Forelimb muscle (tissue), 1 donor: Measurements from ENCODE around the gene MOB1A. TPM values are rescaled to one million over a fixed set of nuclear protein-coding genes. Genes with fewer than 3 reads are reported as not detected.
A peak's percentile ranks its signal among the peaks of the same experiment; 100 is the strongest.
"Not testable (repeated sequence)": the region's sequence is repeated elsewhere in the genome, so short reads cannot be mapped to it uniquely, and the experiment has no call there.

Experiments
- DNase-seq: peaks from one replicate; pipeline ENCODE4 v3.0.0-alpha.2; 2013; ENCODE audit warnings: low read depth
- polyA plus RNA-seq: library from polyadenylated mRNA; unstranded; fragments of 120-200 nt; gene quantifications from one replicate; pipeline ENCODE4 v1.2.1, GENCODE V29; 2013; ENCODE audit not compliant: insufficient read length

The MOB1A gene
- polyA plus RNA-seq, 1 donor: 41.5 TPM

- DNase-seq: peak; percentile 62
Measured at GRCh38 chr2:74198461-74199274, 20.0 kb upstream of the MOB1A start, which contains the start of gene MTHFD2. Gene MTHFD2, plus strand, starts transcription at chr2:74198615. Its CDS starts 27 bp downstream, at chr2:74198642.

GRCh38 chr2:74198023-74198460 is 19.4 kb upstream of the MOB1A start:
- DNase-seq: no peak

- DNase-seq: no peak
Measured at GRCh38 chr2:74197049-74197448, 18.4 kb upstream of the MOB1A start.

- DNase-seq: no peak
Measured at GRCh38 chr2:74194799-74195198, 16.1 kb upstream of the MOB1A start.

- DNase-seq: no peak
Measured at GRCh38 chr2:74191596-74192380, 13.1 kb upstream of the MOB1A start.

GRCh38 chr2:74188696-74189095 is 10.0 kb upstream of the MOB1A start:
- no peak for DNase-seq

GRCh38 chr2:74188018-74188601 is 9.4 kb upstream of the MOB1A start:
- DNase-seq: no peak

- DNase-seq: not testable (repeated sequence)
Measured at GRCh38 chr2:74186706-74187105, 8.0 kb upstream of the MOB1A start.

- DNase-seq: no peak
Measured at GRCh38 chr2:74186038-74186437, 7.4 kb upstream of the MOB1A start.

GRCh38 chr2:74183878-74184277 is 5.2 kb upstream of the MOB1A start:
- DNase-seq: no peak

GRCh38 chr2:74181739-74182138 is 3.1 kb upstream of the MOB1A start:
- no peak for DNase-seq

- no peak for DNase-seq
Measured at GRCh38 chr2:74179063-74179865, 585 bp upstream of the MOB1A start.

GRCh38 chr2:74177696-74178095 is 983 bp downstream of the MOB1A start:
- DNase-seq: no peak

- DNase-seq: no peak
Measured at GRCh38 chr2:74174909-74175308, 3.8 kb downstream of the MOB1A start.

GRCh38 chr2:74168739-74169138 is 9.9 kb downstream of the MOB1A start:
- no peak for DNase-seq

- DNase-seq: no peak
Measured at GRCh38 chr2:74164761-74165160, 13.9 kb downstream of the MOB1A start.

GRCh38 chr2:74162951-74163350 is 15.7 kb downstream of the MOB1A start:
- no peak for DNase-seq

- no peak for DNase-seq
Measured at GRCh38 chr2:74155830-74156229, 22.8 kb downstream of the MOB1A start.

- DNase-seq: no peak
Measured at GRCh38 chr2:74152954-74153353, 25.7 kb downstream of the MOB1A start.

- no peak for DNase-seq
Measured at GRCh38 chr2:74149570-74150319, 28.9 kb downstream of the MOB1A start.

- DNase-seq: no peak
Measured at GRCh38 chr2:74149247-74149525, 29.5 kb downstream of the MOB1A start.
